DMS153 (cell line): Measurements from ENCODE around the gene CCDC122.
"Not testable (repeated sequence)": the region's sequence is repeated elsewhere in the genome, so short reads cannot be mapped to it uniquely, and the experiment has no call there.

ENCODE experiments used
- DNase-seq: peaks from one replicate; lab custom pipeline; 2025; lab: John Stamatoyannopoulos, UW

The CCDC122 gene

DNA sequence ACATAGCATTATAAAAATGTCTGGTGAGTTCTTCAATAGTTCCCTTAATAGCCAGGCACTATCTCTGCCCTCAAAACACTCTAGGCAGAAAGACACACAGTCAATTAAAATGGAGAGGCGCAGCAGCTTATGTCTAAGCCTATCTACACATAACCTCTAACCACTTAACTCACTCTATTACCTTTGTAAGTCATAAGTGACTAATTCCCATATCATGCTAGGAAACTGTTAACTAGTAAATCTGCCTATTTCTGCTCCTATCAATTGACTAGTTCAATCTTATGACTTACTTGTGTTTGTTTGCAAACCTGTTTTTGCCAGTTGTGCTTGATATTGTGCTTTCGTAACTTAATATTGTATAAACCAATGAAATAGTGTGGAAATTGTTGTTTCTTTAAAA is 3.2 kb downstream of the CCDC122 start:
- no peak for DNase-seq

DNA sequence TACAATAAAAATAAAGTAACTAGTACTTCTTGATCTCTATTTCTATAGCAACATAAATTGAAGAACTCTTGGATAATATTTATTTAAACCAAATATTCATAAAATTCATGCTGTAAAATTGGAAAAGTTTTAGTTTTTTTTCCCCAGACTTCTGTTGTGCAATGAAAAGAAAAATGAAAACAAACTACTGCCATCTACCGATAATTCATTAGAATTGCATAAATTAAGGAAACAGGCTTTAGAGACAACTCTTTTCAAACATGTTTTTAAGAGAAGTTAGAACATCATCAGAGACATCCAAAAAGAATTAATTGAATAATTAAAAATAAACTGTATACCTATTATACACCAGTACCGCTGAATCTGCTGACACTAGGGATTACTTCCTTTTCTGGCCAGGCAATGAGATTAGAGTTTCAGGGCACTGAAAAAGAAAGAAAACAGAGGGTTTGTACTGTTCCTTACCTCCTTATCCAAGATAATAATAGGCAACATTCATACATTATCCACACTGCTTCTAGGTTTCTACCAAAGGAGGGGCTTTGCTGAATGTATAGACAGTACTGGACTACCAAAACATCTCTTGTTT is 4.9 kb downstream of the CCDC122 start:
- peak; percentile 15 for DNase-seq

DNA sequence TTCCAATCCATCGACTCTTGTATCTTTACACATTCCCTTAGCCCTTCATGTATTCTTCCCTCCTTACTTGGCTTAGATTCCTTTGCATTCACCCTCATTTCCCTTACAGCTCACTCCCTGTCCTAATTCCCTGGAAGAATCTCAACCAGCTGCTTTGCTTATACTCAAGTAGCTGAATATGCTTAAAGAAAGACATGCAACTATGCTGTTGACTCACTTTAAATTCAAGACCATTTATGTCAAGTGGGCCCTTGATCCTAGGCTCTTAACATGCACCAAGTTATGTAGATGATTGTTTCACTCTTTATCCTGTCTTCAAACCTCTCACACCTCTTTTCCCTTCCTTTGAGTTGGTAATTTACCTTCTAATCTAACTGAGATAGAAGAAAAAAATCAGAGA is 7.4 kb downstream of the CCDC122 start:
- no peak for DNase-seq

DNA sequence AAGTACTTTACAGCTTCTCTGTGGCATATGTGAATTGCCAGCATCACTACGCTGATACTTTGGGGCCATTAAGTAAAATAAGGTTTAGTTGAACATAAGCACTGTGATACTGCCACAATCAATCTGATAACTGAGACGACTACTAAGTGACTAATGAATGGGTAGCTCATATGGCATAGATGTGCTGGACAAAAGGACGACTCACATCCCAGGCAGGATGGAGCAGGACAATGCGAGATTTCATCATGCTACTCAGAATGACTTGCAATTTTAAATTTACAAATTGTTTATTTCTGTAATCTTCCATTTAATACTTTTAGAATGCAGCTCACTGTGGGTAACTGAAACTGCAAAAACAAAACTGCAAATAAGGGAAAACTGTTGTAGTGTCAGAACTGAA is 13.6 kb downstream of the CCDC122 start:
- DNase-seq: no peak

DNA sequence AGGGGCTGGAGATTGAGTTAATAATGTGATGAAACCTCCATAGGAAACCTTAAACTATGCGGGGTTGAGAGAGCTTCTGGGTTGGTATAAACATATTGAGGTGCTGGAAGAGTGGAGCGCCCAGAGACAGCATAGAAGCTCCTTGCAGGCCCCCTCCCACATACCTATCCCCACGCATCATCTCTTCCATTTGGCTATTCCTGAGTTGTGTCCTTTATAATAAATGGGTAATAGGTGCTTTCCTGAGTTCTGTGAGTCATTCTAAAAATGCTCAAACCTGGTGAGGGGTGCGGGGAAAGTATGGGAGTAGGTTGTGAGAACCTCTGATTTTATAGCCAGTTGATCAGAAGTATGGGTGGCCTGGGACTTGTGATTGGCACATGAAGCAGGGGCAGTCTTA is 14.6 kb downstream of the CCDC122 start:
- DNase-seq: no peak

DNA sequence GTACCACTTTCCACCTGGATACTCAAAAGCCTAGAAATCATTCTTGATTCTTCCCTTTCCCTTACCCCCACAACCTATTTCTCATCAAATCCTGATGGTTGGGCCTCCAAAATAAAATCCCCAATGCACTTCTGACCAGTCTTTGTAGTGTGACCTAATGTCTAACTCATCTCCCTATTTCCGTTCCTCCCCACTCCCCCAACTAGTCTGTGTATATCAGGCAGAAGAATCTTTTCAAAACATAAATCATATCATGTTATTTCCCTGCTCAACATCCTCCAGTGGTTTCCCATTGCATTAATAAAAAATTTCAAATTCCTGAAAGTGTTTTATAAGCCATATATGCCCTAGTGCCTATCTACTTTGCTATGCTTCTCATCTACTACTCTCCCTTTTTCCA is 17.7 kb downstream of the CCDC122 start:
- DNase-seq: no peak

DNA sequence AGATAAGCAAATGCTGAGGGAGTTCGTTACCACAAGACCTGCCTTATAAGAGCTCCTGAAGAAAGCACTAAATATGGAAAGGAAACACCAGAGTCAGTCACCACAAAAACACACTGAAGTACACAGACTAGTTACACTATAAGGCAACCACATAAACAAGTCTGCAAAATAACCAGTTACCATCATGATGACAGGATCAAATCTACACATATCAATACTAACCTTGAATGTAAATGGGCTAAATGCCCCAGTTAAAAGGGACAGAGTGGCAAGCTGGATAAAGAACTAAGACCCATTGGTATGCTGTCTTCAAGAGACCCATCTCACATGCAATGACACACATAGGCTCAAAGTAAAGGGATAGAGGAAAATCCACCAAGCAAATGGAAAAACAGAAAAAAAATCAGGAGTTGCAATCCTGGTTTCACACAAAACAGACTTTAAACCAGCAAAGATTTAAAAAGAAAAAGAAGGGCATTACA is 26.6 kb downstream of the CCDC122 start:
- DNase-seq: no peak

DNA sequence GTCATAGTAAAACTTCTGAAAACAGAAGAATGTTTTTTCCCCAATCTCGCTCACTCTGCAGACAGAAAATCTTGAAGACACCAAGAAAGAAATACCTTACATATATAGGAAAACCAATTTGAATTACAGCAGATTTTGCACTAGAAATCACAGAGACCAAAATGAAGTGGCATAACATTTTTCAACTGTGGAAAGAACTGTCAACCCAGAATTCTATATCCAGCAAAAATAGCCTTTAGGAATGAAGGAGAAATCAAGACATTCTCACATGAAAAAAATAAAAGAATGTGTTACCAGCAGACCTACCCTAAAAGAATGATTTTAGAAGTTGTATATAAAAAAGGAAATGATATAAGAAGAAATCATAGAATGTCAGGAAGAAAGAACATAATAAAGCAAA is 28.7 kb downstream of the CCDC122 start:
- DNase-seq: no peak

DNA sequence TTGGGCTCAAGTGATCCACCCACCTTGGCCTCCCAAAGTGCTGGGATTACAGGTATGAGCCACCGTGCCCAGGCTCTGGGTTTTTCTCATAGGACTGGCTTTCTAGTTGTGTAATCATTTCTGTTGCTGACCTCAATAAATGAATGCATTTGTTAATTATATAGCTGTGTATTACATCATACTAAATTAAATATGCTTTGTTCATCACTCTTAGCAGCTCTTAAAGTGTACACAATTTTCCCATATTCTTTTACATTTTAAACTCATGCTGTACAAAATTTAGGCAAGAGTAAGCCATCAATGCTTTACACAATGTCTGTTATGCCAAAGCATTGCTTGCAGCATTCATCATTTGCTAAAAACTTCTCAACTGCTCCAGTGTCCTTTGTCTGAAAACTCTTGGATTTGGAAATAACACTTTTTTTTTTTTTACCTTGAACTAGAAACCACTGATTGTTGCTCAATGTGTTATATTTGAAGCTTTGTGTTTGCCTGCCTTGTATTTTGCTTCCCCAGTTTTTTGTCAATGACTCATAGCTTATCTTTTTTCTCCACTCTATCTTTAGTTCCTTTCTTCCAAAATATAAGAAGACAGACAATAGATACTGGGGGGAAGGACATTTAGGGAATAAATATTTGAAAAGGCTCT is 31.4 kb downstream of the CCDC122 start:
- DNase-seq: no peak

DNA sequence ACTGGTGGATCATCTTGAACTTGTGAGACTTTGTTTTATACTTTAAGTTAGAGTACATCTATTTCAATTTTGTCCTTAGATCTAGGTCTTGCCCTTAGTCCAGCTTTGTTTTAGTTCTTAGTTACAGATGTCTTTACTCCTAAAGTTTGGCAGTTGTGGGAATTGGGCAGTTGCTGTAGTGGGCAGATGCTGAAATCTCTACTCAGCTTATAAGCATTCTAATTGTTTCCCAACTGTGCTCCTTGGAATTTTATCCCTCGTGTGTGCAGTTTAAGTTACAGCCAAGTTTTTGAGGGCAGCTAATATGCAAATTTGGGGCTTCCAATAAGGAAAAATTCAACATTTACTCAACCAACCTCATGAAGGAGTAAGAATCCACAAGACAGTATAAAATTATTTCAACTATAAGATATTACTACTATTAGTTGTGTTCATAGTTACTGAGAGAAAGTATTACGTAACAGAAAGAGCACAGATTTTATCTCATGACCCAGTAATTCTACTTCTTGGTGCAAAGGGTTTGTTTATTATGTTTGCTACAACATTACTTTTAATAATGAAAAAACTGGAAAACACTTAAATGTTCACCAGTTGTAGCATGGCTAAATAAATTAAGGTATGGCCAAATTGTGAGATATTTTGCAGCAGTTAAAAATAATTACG is 32.9 kb downstream of the CCDC122 start:
- DNase-seq: no peak

DNA sequence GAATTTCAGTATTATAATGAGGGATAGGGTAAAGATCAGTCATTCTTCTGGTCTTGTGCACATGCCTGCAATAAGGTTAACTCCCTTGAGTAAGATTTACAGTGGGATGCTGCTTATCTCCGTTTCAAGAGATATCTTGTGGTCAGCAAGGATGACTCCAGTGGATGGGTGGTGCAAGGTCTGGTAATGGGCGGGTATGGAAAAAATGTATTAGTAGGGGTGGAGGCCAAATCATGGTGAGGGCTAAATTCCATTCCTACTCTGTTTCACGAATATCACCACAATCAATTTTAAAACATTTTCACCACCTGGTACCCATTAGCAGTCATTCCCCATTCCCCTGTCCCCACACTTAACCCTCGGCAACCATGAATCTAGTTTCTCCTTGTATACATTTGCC is 40.6 kb downstream of the CCDC122 start:
- no peak for DNase-seq

DNA sequence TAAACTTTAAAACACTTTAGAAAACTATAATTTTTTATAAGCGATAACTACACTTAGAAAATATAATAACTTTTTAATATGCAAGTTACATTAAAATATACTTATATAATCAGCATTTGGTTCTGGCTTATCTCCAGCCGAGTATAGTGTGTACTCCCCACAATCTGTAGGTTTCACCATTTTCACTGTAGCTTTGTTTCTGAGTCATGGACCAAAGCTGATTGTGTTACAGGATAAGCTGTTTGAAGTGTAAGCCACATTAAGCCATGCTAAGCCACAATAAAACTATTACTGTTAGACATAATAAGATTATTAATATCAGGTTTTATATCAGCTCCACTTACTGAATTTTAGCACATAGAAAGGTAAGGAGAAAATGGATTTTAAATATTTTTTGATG is 43.8 kb downstream of the CCDC122 start:
- DNase-seq: no peak

DNA sequence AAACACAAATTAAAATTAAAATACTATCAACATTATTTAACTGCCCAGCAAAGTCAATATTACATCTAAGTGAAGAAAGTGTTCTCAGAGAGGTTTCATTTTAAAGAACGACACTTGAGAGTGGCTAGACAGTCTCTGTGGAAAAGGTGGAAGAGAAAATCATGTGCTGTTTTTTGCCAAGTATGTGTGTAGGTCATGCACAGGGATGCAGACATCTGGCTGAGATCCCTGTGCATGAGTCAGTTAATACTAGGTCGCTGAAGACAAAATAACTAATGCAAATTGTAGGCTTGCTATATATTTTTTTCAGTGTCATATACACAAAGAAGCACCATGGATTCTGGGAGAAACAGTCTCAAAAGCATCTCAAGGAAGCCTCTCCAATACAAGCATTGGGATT is 48.5 kb downstream of the CCDC122 start:
- DNase-seq: no peak

DNA sequence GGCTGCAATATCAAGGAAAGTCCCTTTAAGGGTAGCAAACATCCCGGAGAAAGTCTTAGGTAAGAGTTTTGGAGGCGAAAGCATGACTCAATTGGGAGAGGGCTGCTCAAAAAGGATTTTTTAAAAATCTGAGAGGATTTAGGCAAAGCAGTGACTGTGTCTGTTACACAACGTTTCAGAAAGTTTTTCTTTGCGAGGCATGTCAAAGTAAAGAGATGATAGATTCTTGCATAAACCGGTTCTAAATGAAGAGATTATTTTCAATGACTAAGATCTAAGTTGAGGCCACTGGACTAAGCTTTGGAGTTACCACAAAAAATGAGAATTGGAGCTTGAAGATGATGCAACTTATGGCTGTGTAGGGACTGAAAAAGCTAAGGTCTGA is 49.1 kb downstream of the CCDC122 start:
- DNase-seq: no peak

DNA sequence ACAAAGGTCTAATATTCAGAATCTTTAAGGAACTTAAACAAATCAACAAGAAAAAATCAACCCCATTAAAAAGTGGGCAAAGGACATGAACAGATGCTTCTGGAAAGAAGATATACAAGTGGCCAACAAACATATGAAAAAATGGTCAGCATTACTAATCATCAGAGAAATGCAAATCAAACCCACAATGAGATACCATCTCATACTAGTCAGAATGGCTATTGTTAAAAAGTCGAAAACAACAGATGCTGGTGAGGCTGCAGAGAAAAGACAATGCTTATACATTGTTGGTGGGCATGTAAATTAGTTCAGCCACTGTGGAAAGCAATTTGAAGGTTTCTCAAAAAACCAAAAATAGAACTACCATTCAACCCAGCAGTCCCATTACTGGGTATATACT is 54.9 kb downstream of the CCDC122 start:
- not testable (repeated sequence) for DNase-seq

DNA sequence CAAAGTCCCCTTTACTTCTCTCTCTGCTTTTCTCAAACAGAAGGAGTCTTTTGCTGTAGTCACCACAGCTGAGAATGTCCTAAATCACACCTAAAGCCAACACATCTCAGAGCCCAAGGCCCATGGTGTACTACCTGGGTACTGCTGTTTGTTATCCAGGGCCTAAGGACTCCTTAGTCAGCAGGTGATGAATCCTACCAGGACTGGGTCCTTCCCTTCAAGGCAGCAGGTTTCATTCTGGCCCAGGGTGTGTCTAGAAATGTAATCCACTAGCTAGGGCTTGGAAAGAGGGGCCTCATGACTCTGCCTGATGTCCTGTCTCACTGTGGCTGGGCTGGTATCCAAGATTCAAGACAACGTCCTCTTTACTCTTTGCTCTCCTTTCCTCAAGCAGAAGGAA is 56.6 kb downstream of the CCDC122 start:
- no peak for DNase-seq

DNA sequence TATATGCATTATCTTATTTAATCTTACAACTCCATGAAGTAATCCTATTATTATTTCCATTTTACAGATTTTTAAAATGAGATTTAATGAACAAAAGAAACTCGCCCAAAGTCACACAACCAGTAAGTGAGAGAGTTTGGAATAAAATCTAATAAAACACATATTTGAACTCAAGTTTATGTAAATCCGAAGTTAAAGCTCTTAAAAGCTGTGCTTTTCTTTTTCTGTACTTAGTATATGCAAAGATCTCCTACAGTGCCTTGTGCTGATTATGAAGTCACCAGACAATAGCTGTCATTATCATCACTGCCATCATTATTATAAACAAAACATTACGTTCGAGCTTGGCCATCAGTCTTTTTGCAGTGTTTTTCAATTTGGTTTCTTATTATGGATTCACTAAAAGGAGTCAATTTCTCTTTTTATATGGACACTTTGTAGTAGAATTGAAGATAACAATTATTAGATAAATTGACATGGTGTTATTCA is 63.1 kb downstream of the CCDC122 start:
- no peak for DNase-seq

DNA sequence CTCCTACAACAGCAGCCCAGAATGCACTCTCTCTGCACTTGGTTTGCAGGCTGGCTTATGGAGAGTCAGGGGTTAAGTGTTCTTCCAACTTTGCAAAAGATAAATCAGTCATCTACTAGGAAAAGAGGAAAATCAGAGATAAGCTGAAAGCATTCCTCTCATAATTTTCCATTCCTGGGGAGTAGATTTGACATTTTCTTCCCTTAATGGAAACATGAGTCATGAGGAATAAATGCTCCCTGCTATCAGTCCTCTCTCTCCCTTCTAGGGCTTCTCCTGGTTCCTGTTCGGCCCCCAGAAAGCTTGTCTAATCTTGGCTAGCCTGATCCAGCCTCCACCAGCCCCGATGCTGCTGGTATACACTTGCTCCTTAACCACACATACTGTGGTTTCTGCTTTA is 64.3 kb downstream of the CCDC122 start:
- DNase-seq: no peak

DNA sequence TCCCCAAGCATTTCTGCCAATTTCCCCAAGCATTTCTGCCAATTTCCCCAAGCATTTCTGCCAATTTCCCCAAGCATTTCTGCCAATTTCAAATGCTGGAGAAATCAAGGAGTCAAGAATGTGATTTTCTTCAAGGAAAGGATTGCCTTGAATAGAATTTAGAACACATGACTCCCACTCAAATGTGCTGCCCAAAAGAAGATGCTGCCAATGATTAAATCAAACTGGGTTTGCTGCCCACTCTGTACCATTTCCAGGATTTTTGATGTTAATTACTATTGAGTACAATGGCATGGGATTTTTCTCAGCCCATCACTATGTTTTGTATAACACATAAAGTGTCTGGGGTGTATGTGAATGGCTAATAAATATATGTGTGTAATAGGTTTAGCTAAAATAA is 70.9 kb downstream of the CCDC122 start:
- no peak for DNase-seq

DNA sequence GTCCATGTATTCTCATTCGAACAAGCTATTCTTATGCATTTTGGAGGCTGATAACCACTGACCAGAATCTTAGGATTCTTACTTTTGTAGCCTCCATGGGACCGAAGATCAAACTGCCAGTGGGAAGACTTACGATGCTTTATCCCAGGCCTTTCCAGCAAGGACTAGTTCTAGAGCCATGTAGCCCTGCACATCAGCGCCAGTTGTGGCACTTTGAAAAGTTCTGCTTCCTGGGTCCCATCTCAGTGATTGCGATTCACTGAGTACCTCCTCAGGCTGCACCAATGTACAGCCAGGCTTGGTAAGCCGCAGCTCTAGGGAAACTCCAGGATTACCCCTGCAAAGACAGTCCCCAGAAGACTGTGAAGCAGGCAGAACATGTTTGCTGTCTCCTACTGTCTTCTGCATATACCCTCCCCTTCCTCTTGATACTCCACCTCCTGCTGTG is 73.8 kb downstream of the CCDC122 start:
- no peak for DNase-seq

DNA sequence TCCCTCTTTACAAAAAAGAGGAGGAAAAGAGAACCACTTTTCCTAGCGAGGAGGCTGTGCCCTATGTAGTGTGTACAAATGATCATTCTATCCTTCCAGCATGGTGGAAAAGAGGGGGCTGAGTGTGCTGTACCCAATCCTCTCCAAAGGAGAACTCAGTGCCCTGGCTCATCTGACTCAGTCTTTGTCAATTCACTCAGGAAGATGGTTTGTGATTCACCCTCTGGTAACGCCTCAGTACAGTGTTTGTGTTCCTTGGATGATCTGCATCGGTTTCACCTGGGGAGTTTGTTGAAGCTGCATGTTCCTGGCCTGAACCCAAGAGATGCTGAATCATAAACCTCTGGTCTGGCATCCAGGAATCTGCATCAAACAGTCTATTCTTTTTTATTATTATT is 74.5 kb downstream of the CCDC122 start:
- DNase-seq: peak; percentile 12

DNA sequence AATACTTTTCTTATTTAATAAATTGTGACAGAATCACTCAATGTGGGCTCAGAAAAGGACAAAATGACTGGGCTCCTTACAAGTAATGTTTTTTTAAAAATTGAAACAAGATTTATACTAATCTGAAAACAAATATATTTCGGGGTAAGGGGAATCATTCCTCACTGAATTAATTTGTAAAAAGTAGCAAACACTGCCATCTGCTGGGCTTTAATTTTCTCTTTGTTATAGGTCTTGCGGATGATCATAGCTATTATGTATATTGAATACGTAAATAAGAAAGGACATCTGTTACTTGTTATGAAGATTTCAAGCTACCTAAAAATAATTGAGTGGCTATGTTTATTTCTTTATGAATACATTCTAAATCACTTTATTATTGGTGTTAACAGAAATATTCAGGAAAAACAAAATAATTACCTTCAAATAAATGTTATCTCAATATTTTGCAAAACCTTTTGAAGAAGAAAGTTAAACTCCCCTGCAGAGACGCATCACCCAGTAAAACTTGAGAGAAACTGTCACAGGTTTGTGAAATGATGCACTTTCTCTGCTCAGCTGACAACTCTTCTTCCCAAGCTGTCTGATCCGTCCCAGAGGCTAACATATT is 75.0 kb downstream of the CCDC122 start:
- peak; percentile 41 for DNase-seq

DNA sequence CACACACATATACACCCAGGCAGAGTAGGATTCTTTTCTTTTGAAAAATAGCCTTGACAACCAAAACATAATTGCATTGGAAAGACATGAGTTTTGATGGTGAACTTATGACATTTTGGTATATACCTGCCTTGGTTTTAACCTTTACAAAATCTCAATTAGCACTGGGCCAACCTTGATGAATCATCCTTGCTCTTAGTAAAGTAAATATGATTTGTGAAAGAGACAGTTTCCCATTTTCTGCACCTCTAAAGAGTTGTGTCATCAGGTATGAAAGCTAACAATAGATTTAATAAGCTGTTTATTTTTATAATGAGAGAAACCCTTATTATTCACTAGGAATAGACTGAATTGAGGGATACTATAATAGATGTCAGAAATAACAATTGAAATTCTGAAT is 77.0 kb downstream of the CCDC122 start:
- DNase-seq: peak; percentile 5
